Activated B cell treated with CpG ODN at 0.5 μM for 24 hours (primary cell): ENCODE measurements around the gene SIX2. TPM values are rescaled to one million over a fixed set of nuclear protein-coding genes. Genes with fewer than 3 reads are reported as not detected.

Source experiments
- total RNA-seq: library from RNA; stranded (reverse); gene quantifications from 2 replicates; pipeline ENCODE4 v1.2.3, GENCODE V29; 2022

SIX2 gene
- total RNA-seq, 1 donor from 2014 or later = not detected

Other genes with a start within 250 kb of the SIX2 start
- not detected in 2 replicates for gene SIX3, start 67.8 kb downstream of the SIX2 start, total RNA-seq